ENCODE results near the gene CERS6. TPM values are rescaled to one million over a fixed set of nuclear protein-coding genes. Genes with fewer than 3 reads are reported as not detected.

Gene CERS6
- polyA plus RNA-seq, 3 donors from 2014 or later: 2.4 to 9.2 (median 5.6) TPM

GRCh38 chr2:168710754-168711467, 254.8 kb downstream of the CERS6 start:
- H3K36me3 Mint-ChIP-seq: no peaks in the 10 kb centered on the region
- no peak overlapping the region for H3K4me3 Mint-ChIP-seq
- no peak overlapping the region for H3K27ac Mint-ChIP-seq
- no peaks in the 10 kb centered on the region for H3K4me1 Mint-ChIP-seq
- DNase-seq: no peak
- no peaks in the 10 kb centered on the region for H3K9me3 Mint-ChIP-seq
- no peaks in the 10 kb centered on the region for H3K27me3 Mint-ChIP-seq (ENCODE audit: low read depth in 3 of 3)

- Mint-ChIP-seq H3K4me1 (peaks cover 1 to 3% of the 10 kb centered on the region in 2 donors), H3K36me3 (no peaks in the 10 kb centered on the region), H3K27me3 (ENCODE audit: low read depth in 3 of 3) (no peaks in the 10 kb centered on the region), H3K4me3 (no peak overlapping the region), H3K9me3 (no peaks in the 10 kb centered on the region), H3K27ac (peak overlapping the region in 1 of 6 donors; percentile 37)
- DNase-seq: no peak
Measured at GRCh38 chr2:168712053-168712452, 256.0 kb downstream of the CERS6 start.

- DNase-seq: no peak
- H3K27ac Mint-ChIP-seq: no peak overlapping the region
- H3K36me3 Mint-ChIP-seq: no peaks in the 10 kb centered on the region
- peaks cover 14 to 15% of the 10 kb centered on the region in 2 donors for H3K4me1 Mint-ChIP-seq
- H3K9me3 Mint-ChIP-seq: no peaks in the 10 kb centered on the region
- no peak overlapping the region for H3K4me3 Mint-ChIP-seq
- H3K27me3 Mint-ChIP-seq (ENCODE audit: low read depth in 3 of 3): no peaks in the 10 kb centered on the region
Measured at GRCh38 chr2:168713325-168713724, 257.3 kb downstream of the CERS6 start.

DNA sequence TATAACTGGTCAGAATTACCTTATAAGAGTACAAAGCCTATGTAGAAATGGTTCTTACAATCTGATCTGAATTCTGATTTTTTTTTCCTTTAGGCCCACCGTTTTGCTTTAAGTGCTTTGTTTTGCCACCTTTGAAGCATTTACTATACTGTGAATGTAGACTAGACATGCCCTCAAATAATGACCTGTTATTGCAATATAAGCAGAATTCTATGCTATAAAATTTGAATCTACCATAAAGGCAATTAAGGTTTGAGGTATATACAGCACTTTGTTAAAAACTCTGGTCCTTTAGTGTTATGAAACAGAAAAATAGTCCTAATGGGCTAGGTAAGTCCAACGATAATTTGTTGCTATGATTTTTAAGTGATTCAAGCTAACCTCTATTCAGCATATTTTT, 259.8 kb downstream of the CERS6 start:
- H3K36me3 Mint-ChIP-seq: peaks cover 0 to 13% (median under 1%) of the 10 kb centered on the region in 3 donors
- no peak overlapping the region for H3K4me3 Mint-ChIP-seq

DNA sequence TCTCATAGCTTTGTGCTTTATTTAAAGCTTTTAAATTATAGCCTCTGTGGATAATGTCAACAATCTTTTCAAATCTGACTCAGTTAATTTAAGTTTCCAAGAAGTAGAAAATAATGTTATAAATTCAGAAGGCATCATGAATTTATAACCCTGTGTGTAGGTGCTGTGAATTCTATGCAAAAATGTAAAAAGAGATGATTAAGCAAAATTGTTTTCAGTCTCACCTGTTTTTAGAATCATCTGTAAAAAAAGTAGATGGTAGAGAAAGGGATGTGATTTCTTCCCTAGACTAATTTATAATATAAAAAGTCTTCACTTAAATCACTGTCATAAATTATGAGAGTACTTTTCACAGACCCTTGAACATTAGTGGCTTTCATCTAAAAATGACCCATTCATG, 260.8 kb downstream of the CERS6 start:
- no peaks in the 10 kb centered on the region for H3K27me3 Mint-ChIP-seq (ENCODE audit: low read depth in 3 of 3)
- H3K9me3 Mint-ChIP-seq: no peaks in the 10 kb centered on the region
- DNase-seq: no peak
- peaks cover 20 to 25% of the 10 kb centered on the region in 2 donors for H3K4me1 Mint-ChIP-seq
- H3K27ac Mint-ChIP-seq: no peak overlapping the region
- H3K4me3 Mint-ChIP-seq: no peak overlapping the region
- H3K36me3 Mint-ChIP-seq: peaks cover 0 to 13% (median 3%) of the 10 kb centered on the region in 3 donors

More for the DNA sequence above, 259.8 kb downstream of the CERS6 start:
- DNase-seq: no peak
- no peak overlapping the region for H3K27ac Mint-ChIP-seq
- H3K4me1 Mint-ChIP-seq: peaks cover 20 to 25% of the 10 kb centered on the region in 2 donors
- H3K9me3 Mint-ChIP-seq: no peaks in the 10 kb centered on the region
- no peaks in the 10 kb centered on the region for H3K27me3 Mint-ChIP-seq (ENCODE audit: low read depth in 3 of 3)

DNA sequence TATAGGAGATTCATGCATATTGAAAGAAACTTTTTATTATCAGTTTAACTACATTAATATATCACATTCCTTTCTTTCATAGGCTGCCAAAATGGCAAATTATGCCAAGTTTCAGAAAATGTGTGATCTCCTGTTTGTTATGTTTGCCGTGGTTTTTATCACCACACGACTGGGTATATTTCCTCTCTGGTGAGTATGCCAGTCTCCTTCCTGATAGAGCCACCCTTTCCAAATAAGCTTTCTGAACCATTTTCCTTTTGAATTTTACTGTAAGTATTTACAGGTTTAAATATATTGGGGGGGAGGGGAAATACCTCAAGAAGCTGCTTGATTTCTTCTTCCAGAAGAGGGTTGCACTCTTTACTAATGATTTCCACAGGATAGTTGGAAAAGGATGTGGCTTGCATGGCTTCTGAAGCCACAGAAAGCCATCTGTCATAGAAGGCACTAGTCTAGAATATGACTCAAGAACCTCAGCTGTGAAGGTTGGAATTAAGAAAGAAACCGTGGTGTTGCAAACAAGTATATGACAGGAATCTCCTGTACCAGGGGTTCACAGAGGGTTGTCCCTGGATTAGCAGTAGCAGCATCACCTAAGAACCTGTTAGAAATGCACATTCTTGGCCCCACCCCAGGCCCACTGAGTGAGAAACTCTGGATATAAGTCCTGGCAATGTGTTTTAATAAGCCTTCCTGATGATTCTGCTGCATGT, 261.9 kb downstream of the CERS6 start:
- Mint-ChIP-seq H3K27me3 (ENCODE audit: low read depth in 3 of 3) (peaks cover 0 to 2% (median 0%) of the 10 kb centered on the region in 3 donors), H3K9me3 (no peaks in the 10 kb centered on the region), H3K36me3 (peaks cover 7 to 20% (median 11%) of the 10 kb centered on the region in 3 donors), H3K4me3 (peak overlapping the region in 1 of 5 donors; percentile 8), H3K27ac (peak overlapping the region in 1 of 6 donors; percentile 50), H3K4me1 (peaks cover 21 to 30% of the 10 kb centered on the region in 2 donors)
- no peak for DNase-seq

GRCh38 chr2:168718622-168719021, 262.6 kb downstream of the CERS6 start:
- no peak for DNase-seq
- Mint-ChIP-seq H3K4me1 (peaks cover 21 to 37% of the 10 kb centered on the region in 2 donors), H3K27me3 (ENCODE audit: low read depth in 3 of 3) (peaks cover 0 to 2% (median 0%) of the 10 kb centered on the region in 3 donors), H3K36me3 (peaks cover 13 to 27% (median 17%) of the 10 kb centered on the region in 3 donors), H3K4me3 (no peak overlapping the region), H3K27ac (peak overlapping the region in 3 of 6 donors; percentile 2 to 30 (median 18)), H3K9me3 (no peaks in the 10 kb centered on the region)

- peaks cover 18 to 32% (median 21%) of the 10 kb centered on the region in 3 donors for H3K36me3 Mint-ChIP-seq
- H3K27me3 Mint-ChIP-seq (ENCODE audit: low read depth in 3 of 3): peaks cover 0 to 2% (median 0%) of the 10 kb centered on the region in 3 donors
- no peak overlapping the region for H3K27ac Mint-ChIP-seq
- H3K4me1 Mint-ChIP-seq: peaks cover 21 to 37% of the 10 kb centered on the region in 2 donors
- no peak overlapping the region for H3K4me3 Mint-ChIP-seq
- H3K9me3 Mint-ChIP-seq: no peaks in the 10 kb centered on the region
- no peak for DNase-seq
Measured at GRCh38 chr2:168719446-168719845, 263.4 kb downstream of the CERS6 start.

- Mint-ChIP-seq H3K27ac (no peak overlapping the region), H3K36me3 (peaks cover 18 to 32% (median 21%) of the 10 kb centered on the region in 3 donors), H3K4me3 (no peak overlapping the region), H3K4me1 (peaks cover 15 to 29% of the 10 kb centered on the region in 2 donors), H3K9me3 (no peaks in the 10 kb centered on the region), H3K27me3 (ENCODE audit: low read depth in 3 of 3) (peaks cover 0 to 2% (median 0%) of the 10 kb centered on the region in 3 donors)
- DNase-seq: no peak
Measured at GRCh38 chr2:168722592-168722991, 266.5 kb downstream of the CERS6 start.

GRCh38 chr2:168723275-168723899, 267.3 kb downstream of the CERS6 start:
- Mint-ChIP-seq H3K27ac (no peak overlapping the region), H3K27me3 (ENCODE audit: low read depth in 3 of 3) (peaks cover 0 to 2% (median 0%) of the 10 kb centered on the region in 3 donors), H3K4me1 (peaks cover 7 to 21% of the 10 kb centered on the region in 2 donors), H3K36me3 (peaks cover 18 to 32% (median 21%) of the 10 kb centered on the region in 3 donors), H3K4me3 (no peak overlapping the region), H3K9me3 (no peaks in the 10 kb centered on the region)
- no peak for DNase-seq

GRCh38 chr2:168726375-168726774, 270.3 kb downstream of the CERS6 start:
- Mint-ChIP-seq H3K36me3 (peaks cover 18 to 28% (median 27%) of the 10 kb centered on the region in 3 donors), H3K9me3 (no peaks in the 10 kb centered on the region), H3K4me1 (peaks cover 1 to 12% of the 10 kb centered on the region in 2 donors), H3K27ac (no peak overlapping the region), H3K4me3 (no peak overlapping the region), H3K27me3 (ENCODE audit: low read depth in 3 of 3) (peaks cover 0 to 2% (median 0%) of the 10 kb centered on the region in 3 donors)
- DNase-seq: no peak

- H3K36me3 Mint-ChIP-seq: peaks cover 10 to 20% (median 20%) of the 10 kb centered on the region in 3 donors
- H3K27me3 Mint-ChIP-seq (ENCODE audit: low read depth in 3 of 3): no peaks in the 10 kb centered on the region
- no peak overlapping the region for H3K27ac Mint-ChIP-seq
- peaks cover 0 to 6% of the 10 kb centered on the region in 2 donors for H3K4me1 Mint-ChIP-seq
- DNase-seq: no peak
- no peaks in the 10 kb centered on the region for H3K9me3 Mint-ChIP-seq
- no peak overlapping the region for H3K4me3 Mint-ChIP-seq
Measured at GRCh38 chr2:168727904-168728470, 271.9 kb downstream of the CERS6 start.

- Mint-ChIP-seq H3K27me3 (ENCODE audit: low read depth in 3 of 3) (no peaks in the 10 kb centered on the region), H3K9me3 (no peaks in the 10 kb centered on the region), H3K4me3 (no peak overlapping the region), H3K27ac (no peak overlapping the region), H3K4me1 (no peaks in the 10 kb centered on the region), H3K36me3 (peaks cover 0 to 9% (median 9%) of the 10 kb centered on the region in 3 donors)
- no peak for DNase-seq
Measured at GRCh38 chr2:168729455-168729854, 273.4 kb downstream of the CERS6 start.

Data from immature natural killer cell (primary cell).